GM12875 (cell line): ENCODE results near the gene FBXO41.

Experiments
- H3K4me3 ChIP-seq: one replicate; pipeline ENCODE4 v1.5.1; 2011; ENCODE audit warnings: low read depth, low read length, control low read depth
- TF ChIP-seq, protein P1 (sequence below): IDR thresholded peaks from 2 replicates; pipeline ENCODE4 v1.5.1; 2011; ENCODE audit warnings: low read depth, mild to moderate bottlenecking, control low read depth, inconsistent platforms, low read length, moderate library complexity, borderline replicate concordance; ENCODE audit not compliant: insufficient read depth

FBXO41 gene

DNA sequence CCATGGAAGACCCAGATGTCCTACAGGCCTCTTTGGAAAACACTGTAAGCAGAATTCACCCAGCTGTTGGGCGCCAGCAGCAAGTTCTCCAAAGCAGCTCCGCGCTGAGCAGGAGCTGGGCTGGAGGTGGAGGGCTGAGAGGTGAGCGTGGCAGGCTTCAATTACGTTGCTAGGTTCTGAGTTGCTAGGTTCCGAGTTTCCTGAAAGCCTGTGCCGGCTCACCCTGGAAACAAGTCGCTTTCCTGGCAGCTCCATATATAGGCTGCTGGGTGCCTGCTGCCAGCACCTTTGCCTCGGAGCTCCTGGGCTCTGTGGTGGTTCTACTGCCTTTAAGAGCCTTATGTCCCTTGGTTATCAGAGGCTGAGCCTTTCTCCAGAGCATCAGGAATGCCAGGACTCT lies 23.4 kb upstream of the FBXO41 start:
- TF ChIP-seq, protein P1, sequence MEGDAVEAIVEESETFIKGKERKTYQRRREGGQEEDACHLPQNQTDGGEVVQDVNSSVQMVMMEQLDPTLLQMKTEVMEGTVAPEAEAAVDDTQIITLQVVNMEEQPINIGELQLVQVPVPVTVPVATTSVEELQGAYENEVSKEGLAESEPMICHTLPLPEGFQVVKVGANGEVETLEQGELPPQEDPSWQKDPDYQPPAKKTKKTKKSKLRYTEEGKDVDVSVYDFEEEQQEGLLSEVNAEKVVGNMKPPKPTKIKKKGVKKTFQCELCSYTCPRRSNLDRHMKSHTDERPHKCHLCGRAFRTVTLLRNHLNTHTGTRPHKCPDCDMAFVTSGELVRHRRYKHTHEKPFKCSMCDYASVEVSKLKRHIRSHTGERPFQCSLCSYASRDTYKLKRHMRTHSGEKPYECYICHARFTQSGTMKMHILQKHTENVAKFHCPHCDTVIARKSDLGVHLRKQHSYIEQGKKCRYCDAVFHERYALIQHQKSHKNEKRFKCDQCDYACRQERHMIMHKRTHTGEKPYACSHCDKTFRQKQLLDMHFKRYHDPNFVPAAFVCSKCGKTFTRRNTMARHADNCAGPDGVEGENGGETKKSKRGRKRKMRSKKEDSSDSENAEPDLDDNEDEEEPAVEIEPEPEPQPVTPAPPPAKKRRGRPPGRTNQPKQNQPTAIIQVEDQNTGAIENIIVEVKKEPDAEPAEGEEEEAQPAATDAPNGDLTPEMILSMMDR, result no peak
- H3K4me3 ChIP-seq, result no peak overlapping the region

- no peak overlapping the region for H3K4me3 ChIP-seq
- TF ChIP-seq, protein P1, result no peak
These were observed 17.4 kb upstream of the FBXO41 start for GRCh38 chr2:73301636-73302035.

DNA sequence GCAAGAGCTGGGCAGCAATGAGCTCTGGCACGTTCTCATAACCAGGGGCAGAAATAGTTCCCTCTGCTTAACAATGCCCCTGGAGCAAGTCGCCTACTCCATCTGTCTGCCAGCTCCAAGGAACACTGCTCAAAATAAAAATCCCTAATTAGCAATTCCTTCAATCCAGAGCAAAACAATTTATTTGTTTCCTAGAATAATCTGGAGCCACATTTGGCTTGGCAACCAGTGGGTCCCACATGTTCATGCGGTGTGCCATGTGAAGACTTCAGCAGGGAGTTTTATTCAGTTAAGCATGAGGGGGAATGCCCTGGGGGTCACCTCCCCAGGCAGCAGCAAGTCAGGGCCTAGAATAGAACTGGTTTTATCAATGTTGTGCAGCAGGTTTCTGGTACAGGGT lies 16.6 kb upstream of the FBXO41 start:
- TF ChIP-seq, protein P1, result no peak

GRCh38 chr2:73297586-73297985 lies 13.3 kb upstream of the FBXO41 start:
- no peak overlapping the region for H3K4me3 ChIP-seq
- TF ChIP-seq, protein P1, result no peak

More for the DNA sequence above, 16.6 kb upstream of the FBXO41 start:
- H3K4me3 ChIP-seq, result no peak overlapping the region

DNA sequence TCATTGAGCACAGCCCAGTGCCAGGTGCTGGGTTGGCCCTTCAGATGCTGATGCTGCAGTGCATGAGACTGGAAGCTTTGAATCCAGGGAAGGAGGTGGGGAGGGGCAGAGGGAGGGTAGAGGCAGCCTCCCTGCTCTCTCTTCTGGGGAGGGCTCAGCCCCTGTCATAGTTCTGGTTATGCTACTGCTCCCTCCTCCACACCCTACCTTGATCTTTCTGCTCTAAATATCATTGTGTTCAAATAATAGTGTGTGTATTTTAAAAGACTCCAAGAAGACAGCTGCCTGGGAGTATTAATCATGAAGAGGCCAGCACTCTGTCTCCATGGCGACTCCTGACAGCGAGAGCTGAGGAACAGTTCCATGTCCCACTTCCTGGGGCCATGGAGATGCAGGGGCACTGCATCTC lies 12.9 kb upstream of the FBXO41 start:
- TF ChIP-seq, protein P1, result no peak

DNA sequence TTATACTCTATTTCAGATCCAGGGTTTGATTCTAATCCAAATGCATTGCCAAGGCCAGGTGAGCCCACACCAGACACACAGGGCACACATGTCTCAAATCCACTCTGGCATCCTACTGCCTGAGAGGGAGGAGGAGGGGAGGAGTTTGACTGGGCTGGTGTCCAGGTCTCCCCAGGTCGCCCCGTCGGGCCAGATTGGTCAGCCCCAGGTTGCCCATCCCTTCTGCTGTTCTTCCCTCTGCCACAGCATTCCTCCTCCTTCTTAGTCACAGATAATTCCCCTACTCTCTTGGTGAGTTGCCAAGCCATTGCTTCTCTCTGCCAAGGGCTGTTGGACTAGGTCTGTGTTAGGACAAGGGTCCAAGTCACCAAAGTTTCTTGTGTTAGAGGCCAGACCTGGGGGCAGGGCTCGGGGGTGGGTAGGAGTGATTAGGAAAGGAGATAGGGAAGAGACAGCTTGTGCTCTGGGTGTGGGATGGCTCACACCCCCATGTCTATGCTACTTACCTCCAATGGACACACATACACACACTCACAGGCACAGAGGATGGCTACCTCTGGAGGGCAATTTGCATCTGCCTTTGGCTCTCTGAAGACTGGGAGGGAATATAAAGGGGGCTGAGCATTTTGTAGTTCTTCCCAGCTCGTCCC lies 11.6 kb upstream of the FBXO41 start:
- TF ChIP-seq, protein P1, result no peak
- H3K4me3 ChIP-seq, result no peak overlapping the region

More for the DNA sequence above, 12.9 kb upstream of the FBXO41 start:
- H3K4me3 ChIP-seq, result no peak overlapping the region

DNA sequence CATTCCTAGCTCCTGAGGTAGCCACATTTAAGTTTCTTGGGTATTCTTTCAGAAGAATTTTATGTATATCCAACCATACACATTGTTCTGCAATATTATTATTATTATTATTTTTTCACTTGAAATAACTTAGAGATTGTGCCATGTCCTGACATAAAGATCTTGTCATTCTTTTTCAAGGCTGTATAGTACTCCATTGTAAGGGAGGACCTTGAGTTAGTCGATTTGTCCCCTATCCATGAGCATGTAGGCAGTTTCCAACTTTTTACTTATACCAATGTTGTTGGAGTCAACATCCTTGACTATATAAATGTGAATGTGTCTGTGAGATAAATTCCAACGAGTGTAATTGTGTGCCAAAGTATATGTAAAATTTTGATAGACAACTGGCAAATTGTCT lies 10.0 kb upstream of the FBXO41 start:
- TF ChIP-seq, protein P1, result no peak
- H3K4me3 ChIP-seq, result no peak overlapping the region
